ENCODE data around the gene ABCB8.

ABCB8 gene

DNA sequence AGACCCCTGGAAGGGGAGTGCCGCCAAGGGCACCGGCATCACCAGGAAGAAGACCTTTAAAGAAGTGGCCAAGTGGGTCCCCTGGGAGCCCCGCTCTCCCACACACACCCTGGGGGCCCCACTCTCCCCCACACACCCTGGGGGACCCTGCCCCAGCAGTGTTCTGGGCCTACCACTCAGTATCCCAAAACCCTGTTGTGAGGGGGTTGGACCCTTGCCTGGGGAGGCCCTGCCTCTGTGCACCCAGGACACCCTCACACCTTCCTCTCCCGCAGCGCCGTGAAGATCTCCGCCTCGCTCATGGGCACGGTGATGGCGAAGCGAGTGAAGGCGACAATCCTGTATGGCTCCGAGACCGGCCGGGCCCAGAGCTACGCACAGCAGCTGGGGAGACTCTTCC is 26.7 kb upstream of the ABCB8 start:
- Histone ChIP-seq H3K36me3 (ENCODE audit: control insufficient read depth in 2 of 2, insufficient read depth in 1 of 2, low read length in 2 of 2) (no peaks in the 10 kb centered on the region), H3K27ac (ENCODE audit: extremely low read depth, low read depth, low read length) (no peak overlapping the region), H3K9me3 (ENCODE audit: control insufficient read depth, insufficient read depth, low read depth, low read length) (no peaks in the 10 kb centered on the region), H3K4me3 (ENCODE audit: low read depth, low read length) (no peak overlapping the region), H3K4me1 (ENCODE audit: control insufficient read depth, insufficient read depth, low read length) (no peaks in the 10 kb centered on the region)
- ChIA-PET POLR2A (interaction anchor here (1.2 kb wide), 1 partner anchor 9 kb away, joined by 3 read pairs; no protein-coding TSS in a partner anchor), CTCF (interaction anchor here (1.5 kb wide), 1 partner anchor 11 kb away, joined by 3 read pairs; the partner anchor contains the start of gene NOS3)
- no peak for TF ChIP-seq ZNF664 (tag by site-specific recombination; IDR thresholded peaks at IDR 0.05)
- TF ChIP-seq FEZF1 (tag by site-specific recombination; IDR thresholded peaks at IDR 0.05): no peak
- no peak for TF ChIP-seq ZNF585B (tag by site-specific recombination; IDR thresholded peaks at IDR 0.05)
- TF ChIP-seq ZNF114 (tag by site-specific recombination; IDR thresholded peaks at IDR 0.05): no peak

DNA sequence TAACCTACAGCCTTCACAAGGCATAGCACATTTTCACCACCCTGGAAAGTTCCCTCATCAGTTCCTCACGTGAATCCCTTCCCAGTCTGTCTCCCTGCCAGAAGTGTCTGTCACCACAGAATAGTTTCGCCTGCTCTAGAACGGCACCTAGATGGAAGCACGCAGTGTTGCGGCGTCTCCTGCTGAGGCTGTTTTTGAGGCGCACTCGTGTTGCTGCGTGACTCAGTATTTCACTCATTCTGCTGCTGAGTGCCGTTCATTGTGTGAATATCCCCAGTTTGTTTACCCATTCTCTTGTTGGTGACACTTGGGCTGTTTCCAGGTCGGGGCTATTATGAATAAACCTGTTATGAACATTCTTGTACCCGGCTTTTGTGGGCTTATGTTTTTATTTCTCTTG is 24.7 kb upstream of the ABCB8 start:
- H3K36me3 ChIP-seq (ENCODE audit: control insufficient read depth in 2 of 2, insufficient read depth in 1 of 2, low read length in 2 of 2): no peaks in the 10 kb centered on the region
- POLR2A ChIA-PET: no interaction called here

GRCh38 chr7:151005566-151005965 is 22.7 kb upstream of the ABCB8 start:
- CTCF ChIA-PET: interaction anchor here (0.6 to 3.6 kb wide), 5 partner anchors 13 to 170 kb away, joined by 3 to 29 read pairs (median 3); no protein-coding TSS in a partner anchor
- no peaks in the 10 kb centered on the region for H3K4me1 ChIP-seq (ENCODE audit: control insufficient read depth, insufficient read depth, low read length)

More for the DNA sequence above, 24.7 kb upstream of the ABCB8 start:
- no peak for TF ChIP-seq ZNF837 (tag by site-specific recombination; IDR thresholded peaks at IDR 0.05)
- TF ChIP-seq KLF1 (tag by site-specific recombination; IDR thresholded peaks at IDR 0.05): no peak
- TF ChIP-seq ZXDB (tag by site-specific recombination; IDR thresholded peaks at IDR 0.05): no peak
- no peak for TF ChIP-seq ZNF341 (tag by site-specific recombination; IDR thresholded peaks at IDR 0.05; ENCODE audit: low read depth)
- TF ChIP-seq CTCF (tag by site-specific recombination; IDR thresholded peaks at IDR 0.05): no peak
- Histone ChIP-seq H3K4me3 (ENCODE audit: low read depth, low read length) (no peak overlapping the region), H3K9me3 (ENCODE audit: control insufficient read depth, insufficient read depth, low read depth, low read length) (no peaks in the 10 kb centered on the region), H3K4me1 (ENCODE audit: control insufficient read depth, insufficient read depth, low read length) (no peaks in the 10 kb centered on the region), H3K27ac (ENCODE audit: extremely low read depth, low read depth, low read length) (no peak overlapping the region)
- CTCF ChIA-PET: interaction anchor here (0.6 to 3.6 kb wide), 6 partner anchors 15 to 320 kb away, joined by 3 to 29 read pairs (median 4); no protein-coding TSS in a partner anchor

GRCh38 chr7:151006590-151007300 is 21.5 kb upstream of the ABCB8 start:
- ChIA-PET POLR2A (no interaction called here), CTCF (interaction anchor here (0.6 to 1.4 kb wide), 4 partner anchors 12 to 100 kb away, joined by 3 to 6 read pairs (median 4); no protein-coding TSS in a partner anchor)
- no peaks in the 10 kb centered on the region for H3K4me1 ChIP-seq (ENCODE audit: control insufficient read depth, insufficient read depth, low read length)
- H3K9me3 ChIP-seq (ENCODE audit: control insufficient read depth, insufficient read depth, low read depth, low read length): no peaks in the 10 kb centered on the region
- no peaks in the 10 kb centered on the region for H3K36me3 ChIP-seq (ENCODE audit: control insufficient read depth in 2 of 2, insufficient read depth in 1 of 2, low read length in 2 of 2)
- H3K27ac ChIP-seq (ENCODE audit: extremely low read depth, low read depth, low read length): no peak overlapping the region
- H3K4me3 ChIP-seq (ENCODE audit: low read depth, low read length): no peak overlapping the region
- TF ChIP-seq, protein P1, sequence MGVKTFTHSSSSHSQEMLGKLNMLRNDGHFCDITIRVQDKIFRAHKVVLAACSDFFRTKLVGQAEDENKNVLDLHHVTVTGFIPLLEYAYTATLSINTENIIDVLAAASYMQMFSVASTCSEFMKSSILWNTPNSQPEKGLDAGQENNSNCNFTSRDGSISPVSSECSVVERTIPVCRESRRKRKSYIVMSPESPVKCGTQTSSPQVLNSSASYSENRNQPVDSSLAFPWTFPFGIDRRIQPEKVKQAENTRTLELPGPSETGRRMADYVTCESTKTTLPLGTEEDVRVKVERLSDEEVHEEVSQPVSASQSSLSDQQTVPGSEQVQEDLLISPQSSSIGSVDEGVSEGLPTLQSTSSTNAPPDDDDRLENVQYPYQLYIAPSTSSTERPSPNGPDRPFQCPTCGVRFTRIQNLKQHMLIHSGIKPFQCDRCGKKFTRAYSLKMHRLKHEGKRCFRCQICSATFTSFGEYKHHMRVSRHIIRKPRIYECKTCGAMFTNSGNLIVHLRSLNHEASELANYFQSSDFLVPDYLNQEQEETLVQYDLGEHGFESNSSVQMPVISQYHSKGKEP (tag by site-specific recombination; IDR thresholded peaks at IDR 0.05): no peak
- TF ChIP-seq ZNF449 (tag by site-specific recombination; IDR thresholded peaks at IDR 0.05): no peak
- no peak for TF ChIP-seq ZSCAN16 (tag by site-specific recombination; IDR thresholded peaks at IDR 0.05)
- TF ChIP-seq ZNF23 (tag by site-specific recombination; IDR thresholded peaks at IDR 0.05; ENCODE audit: borderline replicate concordance): no peak

More at GRCh38 chr7:151005566-151005965, 22.7 kb upstream of the ABCB8 start:
- Histone ChIP-seq H3K9me3 (ENCODE audit: control insufficient read depth, insufficient read depth, low read depth, low read length) (no peaks in the 10 kb centered on the region), H3K27ac (ENCODE audit: extremely low read depth, low read depth, low read length) (no peak overlapping the region), H3K36me3 (ENCODE audit: control insufficient read depth in 2 of 2, insufficient read depth in 1 of 2, low read length in 2 of 2) (no peaks in the 10 kb centered on the region), H3K4me3 (ENCODE audit: low read depth, low read length) (no peak overlapping the region)
- POLR2A ChIA-PET: no interaction called here
- 0 out of 2 replicates have a peak, but pooled peaks have one; percentile 35 for TF ChIP-seq SCRT2 (tag by site-specific recombination; IDR thresholded peaks at IDR 0.05)
- TF ChIP-seq INSM2 (tag by site-specific recombination; IDR thresholded peaks at IDR 0.05): no peak
- no peak for TF ChIP-seq ZNF624 (tag by site-specific recombination; IDR thresholded peaks at IDR 0.05)
- TF ChIP-seq ZNF324 (tag by site-specific recombination; IDR thresholded peaks at IDR 0.05): no peak
- peak; percentile 30; the same call in 1 of the 2 replicates for TF ChIP-seq ZNF146 (tag by site-specific recombination; IDR thresholded peaks at IDR 0.05)
- peak; percentile 38; the same call in 1 of the 2 replicates for TF ChIP-seq MZF1 (tag by site-specific recombination; IDR thresholded peaks at IDR 0.05; ENCODE audit: borderline replicate concordance)

All from HEK293 (cell line).